ENCODE results near the gene TMEM125. TPM values are rescaled to one million over a fixed set of nuclear protein-coding genes. Genes with fewer than 3 reads are reported as not detected.

The TMEM125 gene
- total RNA-seq, 2 experiments from 2014 or later, result 0.23 TPM; not detected in 1

DNA sequence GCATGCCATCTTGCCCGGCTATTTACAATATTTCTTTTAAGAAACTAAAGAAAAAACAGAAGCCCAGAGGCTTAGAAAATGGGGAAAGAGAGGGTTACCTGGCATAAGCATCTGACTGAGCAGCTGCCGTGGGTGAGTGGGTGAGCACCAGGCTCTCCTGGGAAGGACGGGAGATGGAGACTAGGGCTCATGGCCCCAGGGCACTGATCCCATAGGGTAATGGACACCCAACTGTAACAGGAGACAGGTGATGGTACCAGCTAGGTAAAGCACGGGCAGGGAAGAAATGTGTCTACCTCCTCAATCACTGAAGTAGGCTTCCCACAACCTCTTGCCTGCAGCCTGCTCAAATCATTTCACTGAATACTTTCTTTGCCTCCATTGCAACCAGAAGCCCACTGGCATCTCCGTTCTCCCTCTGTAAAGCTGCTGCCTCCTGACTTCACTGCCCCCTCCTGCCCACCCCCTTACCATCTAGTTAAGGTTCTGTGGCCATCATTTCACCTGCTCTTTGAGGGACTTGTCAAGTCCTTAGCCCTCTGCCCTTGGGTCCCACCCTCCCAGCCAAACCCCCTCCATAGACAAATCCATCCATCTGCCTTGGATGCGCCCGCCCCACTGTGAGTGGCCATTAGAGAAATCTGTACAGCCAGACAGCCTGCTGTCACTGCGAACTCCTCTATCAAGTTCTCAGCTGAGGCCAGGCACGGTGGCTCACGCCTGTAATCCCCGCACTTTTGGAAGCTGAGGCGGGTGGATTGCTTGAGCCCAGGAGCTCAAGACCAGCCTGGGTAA, 6.2 kb downstream of the TMEM125 start:
- Histone ChIP-seq H3K4me1 (ENCODE audit: insufficient read depth, low read length, poor library complexity, severe bottlenecking) (peaks cover 10% of the 10 kb centered on the region), H3K9me2 (ENCODE audit: insufficient read depth, low read length) (no peaks in the 10 kb centered on the region), H3K27ac (ENCODE audit: low read depth, low read length, poor library complexity, severe bottlenecking) (no peak overlapping the region), H3K4me2 (ENCODE audit: low read length) (no peak overlapping the region), H4K20me1 (ENCODE audit: insufficient read depth, low read length) (no peaks in the 10 kb centered on the region), H3K79me2 (ENCODE audit: insufficient read depth, low read depth, low read length) (no peaks in the 10 kb centered on the region), H3K36me3 (ENCODE audit: insufficient read depth, low read length) (no peaks in the 10 kb centered on the region), H3K4me3 (ENCODE audit: low read depth, low read length, poor library complexity, severe bottlenecking) (no peak overlapping the region), H2AFZ (ENCODE audit: low read length) (no peak overlapping the region), H3K9me3 (ENCODE audit: low read length) (no peaks in the 10 kb centered on the region)
- intact Hi-C loops (cut with micrococcal nuclease; ENCODE audit: unreplicated experiment), result no loop called here
- ChIA-PET CTCF (ENCODE audit: unreplicated experiment) (no interaction called here), POLR2A (no interaction called here)
- DNase-seq (ENCODE audit: low spot score), result no peak
- no TSS peak for BruUV-seq (replicated peaks)
- no peak for TF ChIP-seq EZH2phosphoT487 (IDR thresholded peaks at IDR 0.05; ENCODE audit: borderline replicate concordance, low read depth, low read length)
- TF ChIP-seq, protein P1, sequence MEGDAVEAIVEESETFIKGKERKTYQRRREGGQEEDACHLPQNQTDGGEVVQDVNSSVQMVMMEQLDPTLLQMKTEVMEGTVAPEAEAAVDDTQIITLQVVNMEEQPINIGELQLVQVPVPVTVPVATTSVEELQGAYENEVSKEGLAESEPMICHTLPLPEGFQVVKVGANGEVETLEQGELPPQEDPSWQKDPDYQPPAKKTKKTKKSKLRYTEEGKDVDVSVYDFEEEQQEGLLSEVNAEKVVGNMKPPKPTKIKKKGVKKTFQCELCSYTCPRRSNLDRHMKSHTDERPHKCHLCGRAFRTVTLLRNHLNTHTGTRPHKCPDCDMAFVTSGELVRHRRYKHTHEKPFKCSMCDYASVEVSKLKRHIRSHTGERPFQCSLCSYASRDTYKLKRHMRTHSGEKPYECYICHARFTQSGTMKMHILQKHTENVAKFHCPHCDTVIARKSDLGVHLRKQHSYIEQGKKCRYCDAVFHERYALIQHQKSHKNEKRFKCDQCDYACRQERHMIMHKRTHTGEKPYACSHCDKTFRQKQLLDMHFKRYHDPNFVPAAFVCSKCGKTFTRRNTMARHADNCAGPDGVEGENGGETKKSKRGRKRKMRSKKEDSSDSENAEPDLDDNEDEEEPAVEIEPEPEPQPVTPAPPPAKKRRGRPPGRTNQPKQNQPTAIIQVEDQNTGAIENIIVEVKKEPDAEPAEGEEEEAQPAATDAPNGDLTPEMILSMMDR (conservative IDR thresholded peaks at IDR 0.05; ENCODE audit: low read length), result no peak

DNA sequence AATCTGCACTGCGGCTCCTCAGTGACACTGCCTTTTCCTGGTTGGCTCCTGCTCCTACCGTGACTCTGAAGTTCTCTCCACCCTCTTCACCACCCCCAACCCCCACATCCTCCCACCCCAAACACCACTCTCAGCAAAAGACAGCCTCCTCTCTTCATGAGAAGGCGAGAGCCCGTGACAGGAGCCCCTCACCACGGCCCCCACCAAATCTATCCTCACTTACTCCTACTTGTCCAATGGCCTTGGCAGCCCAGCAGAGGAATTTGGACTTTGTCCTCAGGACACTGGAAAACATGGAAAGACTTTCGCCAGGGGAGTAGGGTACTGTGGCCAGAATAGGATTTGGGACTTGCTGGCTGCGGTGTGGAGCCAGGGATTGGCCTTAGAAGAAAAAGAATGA, 6.9 kb downstream of the TMEM125 start:
- H3K4me2 ChIP-seq (ENCODE audit: low read length), result no peak overlapping the region
- CTCF ChIA-PET (ENCODE audit: unreplicated experiment), result no interaction called here
- DNase-seq (ENCODE audit: low spot score), result no peak

More for the DNA sequence above, 6.9 kb downstream of the TMEM125 start:
- no TSS peak for BruUV-seq (replicated peaks)
- Histone ChIP-seq H3K79me2 (ENCODE audit: insufficient read depth, low read depth, low read length) (no peaks in the 10 kb centered on the region), H3K9me2 (ENCODE audit: insufficient read depth, low read length) (no peaks in the 10 kb centered on the region), H3K27ac (ENCODE audit: low read depth, low read length, poor library complexity, severe bottlenecking) (no peak overlapping the region), H3K4me1 (ENCODE audit: insufficient read depth, low read length, poor library complexity, severe bottlenecking) (peaks cover 10% of the 10 kb centered on the region), H3K9me3 (ENCODE audit: low read length) (no peaks in the 10 kb centered on the region), H3K36me3 (ENCODE audit: insufficient read depth, low read length) (no peaks in the 10 kb centered on the region), H3K4me3 (ENCODE audit: low read depth, low read length, poor library complexity, severe bottlenecking) (no peak overlapping the region), H2AFZ (ENCODE audit: low read length) (no peak overlapping the region), H4K20me1 (ENCODE audit: insufficient read depth, low read length) (no peaks in the 10 kb centered on the region)
- intact Hi-C loops (cut with micrococcal nuclease; ENCODE audit: unreplicated experiment), result no loop called here
- TF ChIP-seq, protein P1 (conservative IDR thresholded peaks at IDR 0.05; ENCODE audit: low read length), result no peak
- TF ChIP-seq EZH2phosphoT487 (IDR thresholded peaks at IDR 0.05; ENCODE audit: borderline replicate concordance, low read depth, low read length), result no peak
- POLR2A ChIA-PET, result no interaction called here

Measured in OCI-LY7 (cell line).